AG04449 (cell line): ENCODE results near the gene OMA1.
"Not testable (repeated sequence)": the region's sequence is repeated elsewhere in the genome, so short reads cannot be mapped to it uniquely, and the experiment has no call there.

ENCODE experiments used
- CTCF ChIA-PET: fragments of 350-600 bp; formaldehyde crosslinking; extraction: SDS; loops from one replicate; lab custom pipeline; 2021; ENCODE audit warnings: antibody characterized with exemption; lab: Yijun Ruan, JAX
- POLR2A ChIA-PET: fragments of 400-600, 350-600 bp; formaldehyde crosslinking; extraction: SDS; loops from one replicate; lab custom pipeline; 2020; ENCODE audit warnings: antibody characterized with exemption, inconsistent platforms; lab: Yijun Ruan, JAX
- DNase-seq: peaks from one replicate; pipeline ENCODE4 v3.0.0-alpha.2; 2010; ENCODE audit warnings: low read depth, low spot score
- H3K4me3 ChIP-seq: 2 replicates; pipeline ENCODE4 v1.5.1; 2011; ENCODE audit warnings: low read depth, mild to moderate bottlenecking, control low read depth, low read length
- CTCF ChIP-seq: IDR thresholded peaks from one replicate; pipeline ENCODE4 v1.5.1; 2011; ENCODE audit warnings: mild to moderate bottlenecking, moderate library complexity, low read length, control low read depth, inconsistent platforms; ENCODE audit not compliant: insufficient read depth; ENCODE audit errors: missing control alignments

Gene OMA1

GRCh38 chr1:58543260-58543659 lies 3.3 kb downstream of the OMA1 start:
- H3K4me3 ChIP-seq = no peak overlapping the region
- no peak for DNase-seq
- TF ChIP-seq CTCF = no peak
- ChIA-PET CTCF (interaction anchor here (1.2 to 2.2 kb wide), 7 partner anchors 8 to 110 kb away, joined by 3 to 13 read pairs (median 5); no protein-coding TSS in a partner anchor), POLR2A (no interaction called here)

- TF ChIP-seq CTCF = no peak
- DNase-seq = no peak
- ChIA-PET POLR2A (no interaction called here), CTCF (interaction anchor here (1.8 to 3.2 kb wide), 2 partner anchors 23 to 113 kb away, joined by 9 to 21 read pairs; no protein-coding TSS in a partner anchor)
- no peak overlapping the region for H3K4me3 ChIP-seq
These were observed 7.0 kb downstream of the OMA1 start for GRCh38 chr1:58539553-58539952.

GRCh38 chr1:58538821-58539220 lies 7.7 kb downstream of the OMA1 start:
- no peak for DNase-seq
- no peak overlapping the region for H3K4me3 ChIP-seq
- no peak for TF ChIP-seq CTCF
- POLR2A ChIA-PET = no interaction called here
- CTCF ChIA-PET = interaction anchor here (1.0 to 3.2 kb wide), 3 partner anchors 8 to 114 kb away, joined by 5 to 21 read pairs (median 9); partner anchors contain the start of gene OMA1

GRCh38 chr1:58531842-58532241 lies 14.7 kb downstream of the OMA1 start:
- H3K4me3 ChIP-seq, DNase-seq, POLR2A ChIA-PET: not testable (repeated sequence)
- CTCF ChIA-PET = interaction anchor here (1.0 to 1.9 kb wide), 2 partner anchors 16 to 121 kb away, joined by 3 to 4 read pairs; no protein-coding TSS in a partner anchor

GRCh38 chr1:58529284-58529683 lies 17.2 kb downstream of the OMA1 start:
- no peak overlapping the region for H3K4me3 ChIP-seq
- CTCF ChIA-PET = no interaction called here
- TF ChIP-seq CTCF = no peak
- no peak for DNase-seq
- POLR2A ChIA-PET = no interaction called here

GRCh38 chr1:58528518-58528917 lies 18.0 kb downstream of the OMA1 start:
- DNase-seq = no peak
- ChIA-PET CTCF (interaction anchor here (1.1 to 15.3 kb wide), 4 partner anchors 13 to 126 kb away, joined by 4 to 441 read pairs (median 37); partner anchors contain the start of gene OMA1), POLR2A (no interaction called here)
- TF ChIP-seq CTCF = no peak
- H3K4me3 ChIP-seq = no peak overlapping the region
